Astrocyte (in vitro differentiated cells and primary cell): ENCODE data around the gene MYH9.

Experiments used
- EZH2 ChIP-seq: IDR thresholded peaks from 2 replicates; pipeline ENCODE4 v1.6.1; 2012; ENCODE audit warnings: mild to moderate bottlenecking, low read length, inconsistent platforms; ENCODE audit not compliant: insufficient read depth
- TF ChIP-seq, protein P1 (sequence below): IDR thresholded peaks from 2 replicates; pipeline ENCODE4 v1.5.1; 2011; ENCODE audit warnings: low read depth, mild to moderate bottlenecking, inconsistent platforms, low read length, moderate library complexity; ENCODE audit not compliant: insufficient read depth

DNA sequence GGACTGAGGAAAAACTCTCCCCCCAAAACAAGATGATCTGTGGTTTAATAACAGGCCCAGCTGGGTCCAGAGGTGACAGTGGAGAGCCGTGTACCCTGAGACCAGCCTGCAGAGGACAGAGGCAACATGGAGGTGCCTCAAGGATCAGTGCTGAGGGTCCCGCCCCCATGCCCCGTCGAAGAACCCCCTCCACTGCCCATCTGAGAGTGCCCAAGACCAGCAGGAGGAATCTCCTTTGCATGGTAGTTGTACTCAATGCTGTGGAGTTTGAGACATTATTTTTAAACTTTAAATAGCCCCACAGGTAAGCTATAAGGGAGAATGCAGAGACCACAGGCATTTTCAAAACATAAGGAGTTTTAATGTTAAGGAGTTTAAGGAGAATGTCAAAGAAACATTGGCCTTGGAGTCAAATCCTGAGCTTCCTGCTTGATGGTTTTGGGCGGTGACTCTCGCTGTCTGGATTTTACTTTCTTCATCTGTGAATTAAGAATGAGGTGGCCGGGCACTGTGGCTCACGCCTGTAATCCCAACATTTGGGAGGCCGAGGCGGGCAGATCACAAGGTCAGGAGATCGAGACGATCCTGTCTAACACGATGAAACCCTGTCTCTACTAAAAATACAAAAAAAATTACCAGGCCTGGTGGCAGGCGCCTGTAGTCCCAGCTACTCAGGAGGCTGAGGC is 128.0 kb downstream of the MYH9 start:
- TF ChIP-seq, protein P1, sequence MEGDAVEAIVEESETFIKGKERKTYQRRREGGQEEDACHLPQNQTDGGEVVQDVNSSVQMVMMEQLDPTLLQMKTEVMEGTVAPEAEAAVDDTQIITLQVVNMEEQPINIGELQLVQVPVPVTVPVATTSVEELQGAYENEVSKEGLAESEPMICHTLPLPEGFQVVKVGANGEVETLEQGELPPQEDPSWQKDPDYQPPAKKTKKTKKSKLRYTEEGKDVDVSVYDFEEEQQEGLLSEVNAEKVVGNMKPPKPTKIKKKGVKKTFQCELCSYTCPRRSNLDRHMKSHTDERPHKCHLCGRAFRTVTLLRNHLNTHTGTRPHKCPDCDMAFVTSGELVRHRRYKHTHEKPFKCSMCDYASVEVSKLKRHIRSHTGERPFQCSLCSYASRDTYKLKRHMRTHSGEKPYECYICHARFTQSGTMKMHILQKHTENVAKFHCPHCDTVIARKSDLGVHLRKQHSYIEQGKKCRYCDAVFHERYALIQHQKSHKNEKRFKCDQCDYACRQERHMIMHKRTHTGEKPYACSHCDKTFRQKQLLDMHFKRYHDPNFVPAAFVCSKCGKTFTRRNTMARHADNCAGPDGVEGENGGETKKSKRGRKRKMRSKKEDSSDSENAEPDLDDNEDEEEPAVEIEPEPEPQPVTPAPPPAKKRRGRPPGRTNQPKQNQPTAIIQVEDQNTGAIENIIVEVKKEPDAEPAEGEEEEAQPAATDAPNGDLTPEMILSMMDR: no peak
- no peak for TF ChIP-seq EZH2
